HG03196 (cell line): ENCODE measurements around the gene PSMA2.

ENCODE experiments used
- ATAC-seq: cut with Tn5 transposase; IDR thresholded peaks from one replicate; pipeline ENCODE4 v1.9.1; 2021; ENCODE audit not compliant: unreplicated experiment

The PSMA2 gene

GRCh38 chr7:42940985-42941847 lies 9.2 kb upstream of the PSMA2 start:
- peak; percentile 57 for ATAC-seq

GRCh38 chr7:42939457-42940240 lies 7.7 kb upstream of the PSMA2 start:
- ATAC-seq: no peak

GRCh38 chr7:42935861-42936260 lies 3.9 kb upstream of the PSMA2 start:
- ATAC-seq: no peak

- ATAC-seq: no peak
Measured at GRCh38 chr7:42934291-42934690, 2.3 kb upstream of the PSMA2 start.

GRCh38 chr7:42932811-42933591 lies 1.0 kb upstream of the PSMA2 start:
- ATAC-seq: no peak

- no peak for ATAC-seq
Measured at GRCh38 chr7:42931447-42931833, 534 bp downstream of the PSMA2 start.

GRCh38 chr7:42930889-42931288 lies 1.1 kb downstream of the PSMA2 start:
- ATAC-seq: no peak

- ATAC-seq: no peak
Measured at GRCh38 chr7:42929449-42929848, 2.5 kb downstream of the PSMA2 start.

- no peak for ATAC-seq
Measured at GRCh38 chr7:42928754-42929153, 3.2 kb downstream of the PSMA2 start.

GRCh38 chr7:42926204-42926603 lies 5.8 kb downstream of the PSMA2 start:
- ATAC-seq: no peak

GRCh38 chr7:42925630-42926029 lies 6.3 kb downstream of the PSMA2 start:
- no peak for ATAC-seq

- no peak for ATAC-seq
Measured at GRCh38 chr7:42924223-42924838, 7.6 kb downstream of the PSMA2 start.

- ATAC-seq: no peak
Measured at GRCh38 chr7:42922017-42922753, 9.8 kb downstream of the PSMA2 start.

GRCh38 chr7:42915356-42915755 lies 16.6 kb downstream of the PSMA2 start:
- no peak for ATAC-seq

GRCh38 chr7:42914421-42915045 lies 17.4 kb downstream of the PSMA2 start:
- ATAC-seq: no peak

GRCh38 chr7:42914009-42914408 lies 18.0 kb downstream of the PSMA2 start:
- ATAC-seq: no peak

- ATAC-seq: no peak
Measured at GRCh38 chr7:42913591-42913990, 18.4 kb downstream of the PSMA2 start.

- ATAC-seq: peak; percentile 94
Measured at GRCh38 chr7:42911454-42912447, 20.2 kb downstream of the PSMA2 start, which contains the start of gene C7orf25. Gene C7orf25 (minus strand): TSS chr7:42912070. CDS start chr7:42910900, 1,170 bp downstream.
